GM19099 (cell line): ENCODE measurements around the gene EPHA10.

Experiments
- POLR2A ChIP-seq: IDR thresholded peaks from 3 replicates; pipeline ENCODE4 v1.6.1; 2011; ENCODE audit warnings: low read depth; ENCODE audit not compliant: insufficient read length; ENCODE audit errors: extremely low read depth

EPHA10 gene

GRCh38 chr1:37752583-37753471, 12.1 kb downstream of the EPHA10 start:
- TF ChIP-seq POLR2A = no peak

DNA sequence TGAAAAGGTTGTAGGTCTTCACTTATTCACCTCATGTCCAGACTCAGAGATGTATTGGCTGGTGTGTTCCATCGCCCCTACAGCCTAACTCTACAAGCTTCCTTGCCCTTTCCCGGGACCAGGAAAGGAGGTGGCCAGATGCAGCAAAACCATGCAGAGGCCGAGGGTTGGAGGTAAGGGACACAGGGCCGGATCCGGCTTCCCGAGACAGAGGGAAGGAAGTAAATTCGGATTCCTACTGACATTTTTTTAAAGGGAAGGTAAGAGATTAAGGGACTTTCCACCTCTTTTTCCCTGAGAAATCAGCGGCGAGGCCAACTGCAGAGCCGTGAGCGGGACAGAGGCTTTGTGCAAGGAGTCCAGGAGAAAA, 12.7 kb downstream of the EPHA10 start:
- no peak for TF ChIP-seq POLR2A

GRCh38 chr1:37748565-37748964, 16.4 kb downstream of the EPHA10 start:
- no peak for TF ChIP-seq POLR2A

DNA sequence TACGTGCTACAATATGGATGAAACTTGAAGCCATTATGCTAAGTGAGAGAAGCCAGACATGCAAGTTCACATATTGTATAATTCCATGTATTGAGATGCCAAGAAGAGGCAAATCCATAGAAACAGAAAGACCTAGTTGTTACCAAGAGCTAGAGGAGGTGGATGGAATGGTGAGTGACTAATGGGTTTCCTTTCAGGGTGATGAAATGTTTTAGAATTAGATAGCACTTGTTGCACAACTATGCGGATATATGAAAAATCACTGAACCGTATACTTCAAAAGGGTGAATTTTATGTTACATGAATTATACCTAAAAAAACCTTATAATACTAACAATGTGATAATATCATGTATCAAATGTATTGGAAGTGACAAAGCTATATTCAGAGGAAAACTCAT, 18.1 kb downstream of the EPHA10 start:
- TF ChIP-seq POLR2A = no peak

DNA sequence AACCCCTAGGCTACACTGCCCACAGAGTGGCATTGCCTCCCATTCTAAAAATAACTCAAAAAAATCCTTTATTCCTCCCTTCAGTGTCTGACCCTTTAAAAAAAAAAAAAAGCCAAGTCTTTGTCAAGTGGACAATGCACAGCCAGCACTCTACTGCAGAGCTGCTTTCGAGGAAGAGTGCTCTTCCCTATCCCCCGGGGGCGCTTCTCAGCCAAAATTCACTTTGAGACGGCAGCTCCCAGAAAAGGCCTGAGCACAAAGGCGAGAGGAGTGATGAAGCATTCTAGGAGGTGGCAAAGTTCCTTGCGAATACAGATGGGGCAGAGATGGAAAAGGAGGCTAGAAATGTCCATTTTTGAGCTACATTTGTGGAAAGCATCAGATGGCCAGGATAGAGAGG, 23.3 kb downstream of the EPHA10 start:
- no peak for TF ChIP-seq POLR2A

DNA sequence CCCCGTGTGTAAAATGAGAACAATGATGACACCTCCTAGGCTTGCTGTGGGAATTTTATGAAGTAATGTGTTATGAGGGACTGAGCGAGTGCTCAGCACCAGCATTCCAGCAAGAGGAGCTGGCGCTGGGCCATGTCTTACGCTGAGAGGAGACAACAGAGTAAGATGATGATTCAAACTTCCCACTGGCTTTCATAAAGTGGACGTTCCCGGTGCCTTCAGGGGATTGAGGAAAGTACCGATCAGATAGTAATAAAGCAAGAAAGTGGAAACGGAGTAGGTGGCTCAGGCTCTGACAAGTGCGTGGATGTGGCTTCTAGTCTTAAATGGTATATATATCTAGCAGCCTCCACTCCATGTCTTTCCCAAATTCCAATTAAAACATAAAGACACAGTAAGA, 23.8 kb downstream of the EPHA10 start:
- TF ChIP-seq POLR2A = no peak

GRCh38 chr1:37739222-37739621, 25.7 kb downstream of the EPHA10 start:
- TF ChIP-seq POLR2A = no peak

GRCh38 chr1:37734629-37735591, 30.0 kb downstream of the EPHA10 start:
- TF ChIP-seq POLR2A = no peak

DNA sequence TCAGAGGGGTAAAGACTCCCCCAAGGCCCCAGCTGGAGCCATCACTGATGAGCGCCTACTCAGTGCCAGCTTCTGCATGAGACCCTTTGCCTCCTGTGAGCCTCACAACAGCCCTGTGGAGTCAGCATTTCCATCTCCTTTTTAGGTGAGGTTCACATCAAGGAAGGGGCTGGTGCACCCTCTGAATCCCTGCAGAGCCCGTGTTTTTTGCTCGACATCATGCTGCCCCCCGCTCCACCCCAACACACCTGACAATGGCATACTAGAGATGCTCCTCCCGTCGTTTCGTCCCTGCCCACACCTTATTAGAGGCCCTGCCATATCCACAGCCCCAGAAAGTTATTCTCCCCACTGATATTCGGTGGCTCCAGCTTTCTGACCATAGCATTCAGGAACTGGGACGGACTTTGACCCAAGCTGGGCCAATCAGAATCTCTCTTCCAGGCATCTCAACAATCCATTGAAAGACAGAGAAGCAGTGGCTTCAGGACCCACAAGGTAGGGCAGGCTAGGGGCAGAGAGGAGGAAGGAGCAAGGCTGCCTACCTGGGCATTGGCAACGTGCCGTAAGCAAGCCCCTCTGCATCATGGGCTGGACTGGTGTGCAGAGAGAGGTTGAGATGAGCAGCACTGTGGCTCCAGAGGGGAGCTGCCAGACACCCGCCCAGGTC, 32.7 kb downstream of the EPHA10 start:
- TF ChIP-seq POLR2A = no peak

GRCh38 chr1:37731312-37732019, 33.5 kb downstream of the EPHA10 start:
- TF ChIP-seq POLR2A = no peak

DNA sequence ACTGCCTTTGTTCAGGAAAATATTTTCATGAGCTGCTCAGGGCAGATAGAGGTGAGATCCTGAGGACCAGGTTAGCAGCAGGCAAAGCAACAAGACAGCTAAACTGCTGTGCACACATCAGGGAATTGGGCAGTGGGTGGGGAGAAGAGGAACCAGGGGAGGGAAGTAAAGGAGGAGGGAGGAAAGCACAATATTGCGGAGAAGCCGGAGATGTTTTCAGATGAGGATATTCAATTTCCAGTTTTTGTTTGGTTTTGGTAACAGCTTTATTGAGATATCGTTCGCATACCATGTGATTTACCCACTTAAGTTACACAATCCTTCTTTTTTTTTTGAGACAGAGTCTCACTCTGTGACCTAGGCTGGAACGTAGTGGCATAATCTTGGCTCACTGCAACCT, 34.5 kb downstream of the EPHA10 start:
- TF ChIP-seq POLR2A = no peak

DNA sequence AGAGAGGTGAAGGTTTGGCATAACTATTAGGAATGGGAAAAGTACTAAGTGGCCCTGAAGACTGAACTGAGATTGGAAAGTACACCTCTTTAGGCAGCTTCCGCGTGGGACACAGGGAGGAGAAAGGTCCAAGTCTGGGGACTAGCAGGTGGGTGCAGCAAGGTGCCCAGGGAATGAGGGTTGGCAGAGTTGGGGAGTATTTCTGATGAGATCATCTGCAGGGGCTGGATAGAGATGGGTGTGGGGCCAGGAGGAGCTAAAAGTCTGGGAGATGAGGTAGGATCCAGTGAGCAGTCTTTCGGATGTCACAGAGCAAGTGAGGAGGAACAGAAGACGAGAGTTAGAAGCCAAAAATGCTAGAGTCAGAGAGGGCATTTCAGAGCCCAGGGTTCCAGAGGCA, 36.5 kb downstream of the EPHA10 start:
- TF ChIP-seq POLR2A = no peak

DNA sequence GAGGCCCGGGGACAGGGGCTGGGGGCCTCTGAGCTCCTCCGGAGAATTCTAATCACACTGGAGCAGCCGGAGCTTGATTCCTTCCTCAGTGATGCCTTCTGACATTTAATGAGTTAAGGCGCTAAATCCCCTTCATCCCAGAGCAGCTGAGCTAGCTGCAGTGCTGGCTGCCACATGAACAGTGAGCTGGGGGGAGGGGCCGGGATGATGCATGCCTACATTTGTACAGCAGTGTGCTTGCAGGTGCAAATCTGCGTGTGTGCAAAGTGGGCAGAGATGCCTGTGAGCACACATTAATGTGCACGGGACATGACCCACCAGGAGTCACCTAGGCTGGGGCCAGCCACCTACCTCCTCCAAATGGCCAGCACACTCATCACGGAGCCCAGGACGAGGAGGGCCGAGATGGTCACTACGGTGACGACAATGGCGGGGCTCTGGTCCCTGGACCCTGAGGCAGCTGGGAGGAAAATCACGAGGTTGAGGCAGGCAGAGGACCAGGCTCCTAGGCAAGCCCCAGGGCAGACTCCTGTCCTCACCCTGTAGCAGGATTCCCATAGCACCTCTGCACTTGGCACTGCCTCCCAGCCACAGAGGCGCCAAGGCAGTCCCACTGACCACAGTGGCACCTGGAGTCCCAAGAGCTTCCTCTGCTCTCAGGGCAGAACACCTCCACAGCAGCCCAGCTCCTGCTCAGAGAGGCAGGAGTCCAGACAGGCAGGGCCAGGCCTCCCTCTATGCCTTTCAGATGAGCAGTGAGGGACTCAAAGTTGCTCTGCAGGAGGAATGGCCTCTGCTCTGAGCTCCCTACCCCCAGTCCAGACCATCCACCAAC, 38.0 kb downstream of the EPHA10 start:
- TF ChIP-seq POLR2A = no peak
